ENCODE measurements around the gene DACH1.
"Not testable (repeated sequence)": the region's sequence is repeated elsewhere in the genome, so short reads cannot be mapped to it uniquely, and the experiment has no call there.

Gene DACH1

DNA sequence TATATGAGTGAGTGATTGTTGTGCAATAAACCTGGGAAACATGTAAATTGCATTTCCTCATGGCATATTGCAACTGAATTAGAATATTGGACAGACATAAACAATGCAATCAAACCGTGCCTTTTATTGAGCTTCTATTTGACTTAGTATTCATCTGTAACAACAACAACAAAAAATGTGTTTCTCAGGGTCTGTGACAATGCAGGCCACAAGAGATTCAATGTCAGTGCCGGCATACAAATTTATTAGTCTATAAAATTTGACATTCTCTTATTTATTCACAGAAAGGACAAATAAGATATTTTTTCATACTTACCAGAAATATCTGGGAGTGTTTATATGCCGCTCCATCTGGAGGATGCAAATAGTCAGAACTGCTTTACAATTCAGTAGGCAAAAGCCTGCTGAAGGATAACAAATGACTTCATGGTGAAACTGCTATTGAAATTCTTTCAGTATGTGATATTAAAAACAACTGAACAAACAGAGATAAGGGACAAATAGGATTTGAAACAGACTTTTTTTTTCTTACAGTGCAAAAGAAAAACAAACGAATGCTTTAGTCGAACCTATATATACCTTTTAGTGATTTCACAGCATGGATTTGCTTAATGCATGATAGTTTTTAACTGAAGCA, 77.2 kb downstream of the DACH1 start:
- DNase-seq = no peak
- in situ Hi-C loops (cut with MboI; ENCODE audit: low pct_unique_long_range_greater_than_20kb, low sequenced_read_pairs) = no loop called here

DNA sequence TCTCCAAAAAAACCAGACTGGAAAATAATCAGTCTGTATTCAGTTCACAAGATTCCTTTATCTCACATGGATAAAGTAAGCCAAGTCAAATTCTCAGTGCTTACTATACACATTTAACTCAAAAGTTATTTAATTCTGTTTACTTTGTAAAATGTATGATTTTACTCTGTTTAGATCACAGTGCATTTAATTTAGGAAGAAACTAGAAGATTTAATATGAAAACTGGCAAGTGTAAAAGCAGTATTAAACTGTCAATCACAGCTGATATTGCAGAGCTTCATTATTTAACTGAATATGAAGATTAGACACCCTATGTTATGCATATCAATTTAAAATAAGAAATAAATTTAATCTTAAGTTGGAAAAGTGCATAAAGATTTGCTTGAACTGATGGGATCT, 78.0 kb downstream of the DACH1 start:
- no peak for DNase-seq
- in situ Hi-C loops (cut with MboI; ENCODE audit: low pct_unique_long_range_greater_than_20kb, low sequenced_read_pairs) = no loop called here

DNA sequence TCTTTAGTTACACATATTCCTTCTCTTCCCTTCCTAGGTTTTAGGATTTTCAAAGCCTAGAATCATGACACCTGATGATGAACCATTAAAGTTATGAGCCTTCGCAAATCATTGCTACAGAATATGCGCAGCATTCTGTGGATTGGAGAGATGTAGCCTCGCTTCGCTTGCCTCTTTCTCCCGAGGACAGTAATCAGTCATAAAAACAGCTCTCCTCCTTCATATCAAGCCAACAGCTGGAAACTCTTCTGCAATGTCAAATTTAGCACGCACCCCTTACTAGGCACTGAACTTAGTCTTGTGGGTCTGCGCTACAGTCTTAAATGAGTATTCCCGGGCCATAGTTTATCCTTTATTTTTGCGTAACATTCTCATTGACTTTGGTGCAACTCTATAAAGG, 79.6 kb downstream of the DACH1 start:
- no peak for DNase-seq
- in situ Hi-C loops (cut with MboI; ENCODE audit: low pct_unique_long_range_greater_than_20kb, low sequenced_read_pairs) = no loop called here

DNA sequence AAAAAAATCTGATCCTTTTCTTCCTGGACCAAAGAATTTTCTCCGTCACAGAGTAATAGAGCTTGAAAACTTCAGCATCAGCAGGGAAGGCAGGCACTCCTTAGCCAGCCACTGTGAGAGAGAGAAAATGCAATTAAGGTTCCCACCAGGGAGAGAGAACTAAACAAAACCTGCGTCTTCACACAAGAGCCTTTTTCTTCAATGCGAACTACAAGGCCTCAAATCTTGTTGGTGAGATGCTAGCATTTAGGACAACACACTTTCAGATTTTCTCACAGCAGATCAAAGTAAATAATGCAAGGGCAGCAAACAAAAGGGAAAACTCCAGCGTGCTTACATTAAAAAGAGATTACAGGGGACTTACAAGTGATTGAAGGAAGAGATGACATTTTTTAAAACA, 80.1 kb downstream of the DACH1 start:
- in situ Hi-C loops (cut with MboI; ENCODE audit: low pct_unique_long_range_greater_than_20kb, low sequenced_read_pairs) = no loop called here
- no peak for DNase-seq

DNA sequence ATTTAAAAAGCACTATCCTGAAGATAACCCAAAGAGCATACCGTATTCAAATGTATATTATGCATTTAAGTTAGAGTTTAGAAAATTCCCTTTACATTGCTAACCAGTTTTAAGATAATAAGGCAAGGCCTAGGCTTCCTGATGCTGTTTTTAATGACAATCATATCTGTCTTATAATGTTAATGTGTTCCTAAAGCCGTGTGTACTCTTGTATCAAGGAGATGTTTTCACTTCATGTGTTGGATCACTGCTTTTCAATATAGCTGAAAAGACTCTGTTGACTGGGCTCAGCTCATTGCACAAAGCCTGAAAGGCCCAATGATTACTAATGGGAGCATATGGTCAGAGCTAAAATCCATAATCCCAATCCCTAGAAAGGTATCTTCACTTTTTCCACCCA, 81.6 kb downstream of the DACH1 start:
- DNase-seq = no peak
- in situ Hi-C loops (cut with MboI; ENCODE audit: low pct_unique_long_range_greater_than_20kb, low sequenced_read_pairs) = no loop called here

DNA sequence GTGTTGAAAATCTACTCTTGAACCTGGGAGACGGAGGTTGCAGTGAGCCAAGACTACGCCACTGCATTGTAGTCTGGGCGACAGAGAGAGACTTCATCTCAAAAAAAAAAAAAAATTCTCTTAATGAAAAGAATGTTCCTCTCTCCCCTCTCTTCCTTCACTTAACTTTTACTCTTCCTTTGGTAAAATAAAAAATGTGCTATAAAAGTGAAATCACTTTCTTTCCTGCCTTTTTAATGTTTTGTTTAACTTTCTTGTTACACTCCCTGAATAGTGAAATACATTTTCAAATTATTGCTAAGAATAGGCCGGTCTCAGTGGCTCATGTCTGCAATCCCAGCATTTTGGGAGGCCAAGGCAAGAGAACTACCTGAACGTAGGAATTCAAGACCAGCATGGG, 86.5 kb downstream of the DACH1 start:
- in situ Hi-C loops (cut with MboI; ENCODE audit: low pct_unique_long_range_greater_than_20kb, low sequenced_read_pairs) = no loop called here
- DNase-seq = no peak

DNA sequence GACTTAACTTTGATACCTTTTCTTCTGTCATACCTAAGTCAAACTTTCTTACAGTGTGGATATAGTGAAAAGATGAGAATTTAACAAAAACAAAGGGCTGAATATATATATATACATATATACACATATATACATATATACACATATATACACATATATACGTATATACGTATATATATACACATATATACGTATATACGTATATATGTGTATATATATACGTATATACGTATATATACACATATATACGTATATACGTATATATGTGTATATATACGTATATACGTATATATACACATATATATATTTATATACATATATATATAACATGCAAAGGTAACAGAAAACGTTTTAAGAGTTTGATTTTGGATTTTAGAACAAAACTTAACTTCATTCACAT, 88.0 kb downstream of the DACH1 start:
- DNase-seq; in situ Hi-C loops (cut with MboI; ENCODE audit: low pct_unique_long_range_greater_than_20kb, low sequenced_read_pairs): not testable (repeated sequence)

DNA sequence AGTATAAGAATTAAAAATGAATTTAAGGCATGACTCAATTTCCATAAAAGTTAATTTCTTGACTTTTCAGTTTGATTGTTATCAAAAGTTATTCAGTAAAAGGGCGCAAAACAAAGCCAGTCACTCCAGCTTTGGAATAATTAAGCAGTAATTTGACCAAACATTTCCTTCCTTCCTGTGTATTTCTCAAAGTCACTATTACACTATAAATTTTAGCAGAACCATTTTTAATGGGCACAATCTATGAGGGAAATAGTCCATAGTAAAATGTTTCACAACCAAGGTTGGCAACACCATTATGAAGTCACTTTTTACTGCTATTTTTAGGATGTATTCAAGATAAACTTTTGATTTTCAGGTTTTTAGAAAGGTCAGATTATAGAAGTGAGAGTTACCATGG, 91.0 kb downstream of the DACH1 start:
- in situ Hi-C loops (cut with MboI; ENCODE audit: low pct_unique_long_range_greater_than_20kb, low sequenced_read_pairs) = no loop called here
- DNase-seq = no peak

DNA sequence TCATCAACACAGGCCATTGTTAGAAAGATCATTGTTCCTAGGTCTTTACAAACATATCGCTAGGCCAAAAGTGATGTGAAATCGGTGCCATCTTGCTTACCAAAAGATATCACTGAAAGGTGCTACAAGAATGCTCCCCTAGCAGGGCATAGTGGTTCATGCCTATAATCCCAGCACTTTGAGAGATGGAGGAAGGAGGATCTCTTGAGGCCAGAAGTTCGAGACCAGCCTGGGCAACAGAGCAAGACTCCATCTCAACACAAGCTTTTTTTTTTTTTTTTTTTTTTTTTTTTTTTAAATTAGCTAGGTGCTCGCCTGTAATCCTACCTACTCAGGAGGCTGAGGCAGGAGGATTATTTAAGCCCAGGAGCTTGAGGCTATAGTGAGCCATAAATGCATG, 92.1 kb downstream of the DACH1 start:
- DNase-seq = no peak
- in situ Hi-C loops (cut with MboI; ENCODE audit: low pct_unique_long_range_greater_than_20kb, low sequenced_read_pairs) = no loop called here

DNA sequence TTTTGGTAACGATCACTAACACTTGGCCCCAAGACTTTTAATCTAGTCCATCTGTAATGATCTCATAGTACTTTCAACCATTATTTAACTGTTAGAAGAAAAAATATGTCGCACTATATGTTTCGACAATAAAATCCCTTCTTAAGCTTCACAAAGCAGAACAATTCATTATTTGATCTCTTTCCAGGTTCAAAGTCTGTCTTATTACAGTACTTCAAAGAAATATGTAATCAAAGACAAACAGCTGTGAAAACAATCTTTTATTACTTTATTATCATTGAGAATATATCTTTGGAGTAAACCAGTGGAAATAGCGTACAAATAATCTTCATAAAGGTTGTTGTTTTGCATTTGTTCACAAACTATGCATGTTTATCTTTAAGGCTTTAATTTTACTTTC, 93.5 kb downstream of the DACH1 start:
- in situ Hi-C loops (cut with MboI; ENCODE audit: low pct_unique_long_range_greater_than_20kb, low sequenced_read_pairs) = no loop called here
- no peak for DNase-seq

DNA sequence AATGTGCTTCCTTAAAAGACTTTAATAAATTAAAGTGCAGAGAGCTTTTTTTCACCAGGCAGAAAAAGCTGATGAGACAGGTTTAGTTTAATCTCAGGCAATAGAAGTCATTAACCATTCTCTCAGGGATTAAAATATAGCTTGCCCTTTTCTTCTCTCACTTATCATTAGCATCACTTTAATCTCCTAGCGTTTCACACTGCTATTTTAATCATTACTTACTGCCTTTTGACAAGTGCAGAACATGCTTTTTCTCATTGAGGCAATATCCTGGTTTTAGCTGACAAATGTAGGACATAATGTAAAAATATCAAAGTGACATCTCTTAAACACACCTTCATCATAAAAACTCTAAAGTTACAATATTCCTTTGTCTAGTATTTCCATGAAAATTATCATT, 94.6 kb downstream of the DACH1 start:
- no peak for DNase-seq
- in situ Hi-C loops (cut with MboI; ENCODE audit: low pct_unique_long_range_greater_than_20kb, low sequenced_read_pairs) = no loop called here

DNA sequence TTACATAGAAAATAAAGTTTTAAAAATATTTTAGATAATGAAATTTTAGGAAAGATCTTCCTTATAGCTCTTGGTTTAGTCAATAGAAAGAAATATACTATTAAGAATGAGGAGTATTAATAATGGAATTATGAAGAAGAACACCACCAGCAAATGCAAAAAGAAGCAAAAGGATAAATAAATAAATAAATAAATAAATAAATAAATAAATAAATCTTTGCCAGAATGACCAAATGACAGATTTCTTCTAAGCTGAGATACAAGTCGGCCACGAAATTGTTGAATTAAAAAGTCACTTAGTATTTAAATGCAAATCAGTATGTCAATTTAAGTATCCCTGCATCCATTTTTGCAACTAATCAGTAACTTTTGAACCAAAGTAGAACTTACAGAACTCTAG, 95.9 kb downstream of the DACH1 start:
- in situ Hi-C loops (cut with MboI; ENCODE audit: low pct_unique_long_range_greater_than_20kb, low sequenced_read_pairs) = no loop called here
- no peak for DNase-seq

DNA sequence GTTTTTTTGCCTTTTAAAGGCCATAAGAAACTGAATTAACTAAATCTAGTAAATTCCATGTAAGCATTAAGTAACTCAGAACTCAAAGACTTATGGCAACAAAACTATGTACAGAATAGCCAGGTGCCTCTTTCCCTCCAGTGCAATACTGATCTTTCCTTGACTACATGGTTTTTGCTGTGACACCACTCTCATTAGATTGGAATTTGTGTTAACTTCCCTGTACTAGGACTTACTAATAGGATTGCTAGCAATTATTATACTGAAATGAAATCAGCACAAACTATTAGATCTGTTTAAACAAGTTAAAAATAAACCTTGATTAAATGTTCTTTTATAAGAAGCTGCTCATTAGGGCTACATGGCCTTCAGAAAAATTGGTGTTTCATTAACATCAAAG, 96.3 kb downstream of the DACH1 start:
- in situ Hi-C loops (cut with MboI; ENCODE audit: low pct_unique_long_range_greater_than_20kb, low sequenced_read_pairs) = no loop called here
- DNase-seq = no peak

DNA sequence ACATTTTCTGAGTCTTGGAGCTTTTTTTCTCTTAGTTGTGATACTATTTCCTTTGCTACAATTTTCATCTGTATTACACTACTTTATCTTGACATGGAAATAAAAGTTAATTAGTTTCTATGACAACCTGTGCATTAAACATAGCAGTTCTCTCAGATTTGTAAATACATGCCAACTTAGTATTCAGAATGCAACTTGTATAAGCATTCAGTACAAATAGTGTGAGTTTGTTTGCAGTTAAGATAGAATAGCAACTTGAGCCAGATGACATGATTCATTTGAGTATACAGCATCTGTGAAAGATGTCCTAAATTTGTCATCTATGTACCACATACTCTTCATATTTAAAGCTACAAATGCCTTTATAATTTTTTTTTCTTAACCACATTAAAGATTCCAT, 98.1 kb downstream of the DACH1 start:
- no peak for DNase-seq
- in situ Hi-C loops (cut with MboI; ENCODE audit: low pct_unique_long_range_greater_than_20kb, low sequenced_read_pairs) = no loop called here

DNA sequence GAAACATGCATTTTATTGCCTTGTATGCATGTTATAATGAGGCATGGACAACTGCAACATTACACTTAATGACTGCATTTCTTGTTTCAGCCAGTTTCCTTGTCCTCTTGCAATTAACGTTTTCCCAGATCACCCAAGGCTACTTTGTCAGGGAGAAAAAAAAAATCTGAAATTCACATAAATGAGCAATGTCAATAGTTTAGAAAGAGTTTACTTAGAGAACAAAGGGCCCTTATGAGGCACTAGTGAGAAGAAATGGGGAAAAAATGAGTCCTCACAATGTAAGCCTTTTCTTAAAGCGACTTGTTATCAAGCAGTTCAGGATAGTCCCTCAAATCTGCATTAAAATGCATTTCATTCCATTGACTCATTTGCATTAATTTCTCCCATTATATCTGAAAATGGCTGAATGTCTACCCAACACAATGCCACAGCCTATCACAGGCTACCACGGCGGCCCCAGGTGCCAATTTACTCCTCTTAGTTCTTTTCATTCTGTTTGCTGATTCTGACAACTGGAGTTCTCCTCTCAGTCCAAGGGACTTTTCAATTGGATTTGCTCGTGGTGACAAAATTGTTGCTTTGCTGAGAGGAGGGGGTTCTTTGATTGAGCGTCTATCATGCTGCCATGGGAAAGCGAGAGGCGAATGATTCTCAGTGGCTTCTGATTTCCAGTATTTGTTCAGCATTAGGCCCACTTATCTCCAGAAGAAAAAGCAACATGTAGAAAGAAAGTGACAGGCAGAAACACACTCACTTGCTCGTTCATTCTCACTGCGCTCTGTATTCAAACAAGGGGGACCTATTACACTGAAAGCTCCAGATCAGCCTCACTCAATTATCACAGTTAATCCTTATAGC, 107.1 kb downstream of the DACH1 start:
- in situ Hi-C loops (cut with MboI; ENCODE audit: low pct_unique_long_range_greater_than_20kb, low sequenced_read_pairs) = no loop called here
- no peak for DNase-seq

DNA sequence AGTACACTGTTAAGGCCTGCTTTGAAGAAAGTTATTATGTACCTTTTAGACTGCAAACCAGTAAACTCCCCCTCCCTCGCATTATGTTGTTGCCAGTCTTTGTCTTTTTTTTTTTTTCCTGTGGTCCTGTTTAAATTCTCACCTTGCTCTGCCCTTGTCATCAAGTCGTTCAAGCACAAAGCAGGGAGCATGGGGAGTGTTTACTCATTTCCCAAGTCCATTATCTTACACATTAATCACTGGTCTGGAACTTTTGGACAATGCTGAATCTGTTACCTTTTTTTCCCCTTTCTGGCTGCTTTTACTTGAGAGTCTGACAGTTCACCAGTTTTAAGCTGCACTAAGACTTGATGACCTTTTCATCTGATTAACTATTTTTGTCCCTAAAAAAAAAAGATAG, 108.2 kb downstream of the DACH1 start:
- in situ Hi-C loops (cut with MboI; ENCODE audit: low pct_unique_long_range_greater_than_20kb, low sequenced_read_pairs) = no loop called here
- no peak for DNase-seq

DNA sequence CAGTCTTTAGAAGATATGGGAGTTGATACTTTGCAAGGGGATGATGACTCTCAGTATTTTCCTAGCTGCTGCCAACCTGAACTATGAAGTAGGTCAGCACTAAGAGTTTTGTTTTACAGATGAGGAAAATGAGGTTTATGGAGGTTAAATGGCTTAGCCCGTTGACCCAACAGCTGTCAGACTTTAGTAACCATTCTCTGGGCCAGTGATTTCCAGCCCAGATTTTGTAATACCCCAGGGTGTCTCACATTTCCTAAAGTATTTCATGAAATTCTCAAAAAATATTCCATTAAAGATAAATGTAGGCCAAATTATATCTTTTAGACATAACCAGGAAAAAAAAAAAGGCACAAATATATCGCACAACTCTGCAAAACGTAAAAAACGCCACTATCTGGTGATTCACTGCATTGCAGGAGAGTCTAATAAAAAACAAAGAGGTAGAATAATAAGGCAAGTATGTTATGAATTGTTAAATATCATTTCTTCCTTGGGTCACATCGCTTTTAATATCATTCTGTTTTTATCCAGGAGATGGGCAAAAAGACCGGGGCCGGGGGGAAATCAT, 112.5 kb downstream of the DACH1 start:
- in situ Hi-C loops (cut with MboI; ENCODE audit: low pct_unique_long_range_greater_than_20kb, low sequenced_read_pairs) = no loop called here
- DNase-seq = no peak

DNA sequence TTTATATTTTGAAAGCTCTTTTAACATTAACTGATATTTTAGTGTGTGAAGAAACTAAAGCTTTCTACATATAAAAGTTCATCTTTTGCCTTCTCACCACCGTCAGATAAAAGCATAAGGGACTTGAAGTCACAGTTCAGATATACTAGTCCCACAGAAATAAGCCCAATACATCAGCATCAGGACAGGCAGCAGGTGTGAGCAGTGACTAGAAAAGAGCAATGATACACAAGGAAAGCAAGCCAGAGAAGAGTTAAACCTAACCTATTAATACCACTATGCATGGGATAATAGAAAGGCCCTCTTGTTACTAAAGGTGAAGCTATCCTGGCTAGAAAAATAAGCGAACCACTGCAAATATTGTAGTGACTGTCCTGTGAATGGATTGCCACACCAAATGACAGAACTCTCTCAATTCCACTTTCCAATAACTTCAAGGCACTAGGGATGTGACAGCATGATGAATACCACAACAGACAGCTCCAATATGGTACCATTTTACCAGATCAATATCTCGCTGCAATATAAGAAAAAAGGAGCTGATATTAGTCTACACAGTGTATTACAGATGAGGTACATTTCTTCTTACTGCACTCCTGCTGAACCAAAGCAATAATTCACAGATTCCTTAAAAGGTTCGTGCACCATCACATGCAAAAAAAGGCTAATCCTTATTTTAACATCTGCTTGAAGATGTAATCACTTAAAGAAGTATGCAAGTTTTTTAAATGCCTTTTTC, 114.1 kb downstream of the DACH1 start:
- no peak for DNase-seq
- in situ Hi-C loops (cut with MboI; ENCODE audit: low pct_unique_long_range_greater_than_20kb, low sequenced_read_pairs) = no loop called here

DNA sequence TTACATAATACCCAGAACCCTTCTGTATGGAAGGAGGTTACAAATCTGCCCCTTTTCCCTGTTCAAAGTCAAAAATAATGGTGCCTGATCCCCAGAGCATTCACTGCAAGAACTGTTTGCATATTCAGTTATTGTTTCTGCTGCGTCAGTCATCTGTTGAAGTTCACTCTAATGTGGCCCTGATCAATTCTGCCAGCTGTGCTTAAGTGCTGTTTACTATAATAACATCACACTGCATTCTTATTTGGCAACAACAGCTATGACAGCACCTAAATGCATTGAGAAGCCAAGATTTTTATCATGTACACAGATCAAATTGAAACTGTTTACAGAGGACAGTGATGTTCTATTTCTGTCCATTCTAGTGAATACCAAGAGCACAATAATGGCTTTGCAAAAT, 115.9 kb downstream of the DACH1 start:
- no peak for DNase-seq
- in situ Hi-C loops (cut with MboI; ENCODE audit: low pct_unique_long_range_greater_than_20kb, low sequenced_read_pairs) = no loop called here

DNA sequence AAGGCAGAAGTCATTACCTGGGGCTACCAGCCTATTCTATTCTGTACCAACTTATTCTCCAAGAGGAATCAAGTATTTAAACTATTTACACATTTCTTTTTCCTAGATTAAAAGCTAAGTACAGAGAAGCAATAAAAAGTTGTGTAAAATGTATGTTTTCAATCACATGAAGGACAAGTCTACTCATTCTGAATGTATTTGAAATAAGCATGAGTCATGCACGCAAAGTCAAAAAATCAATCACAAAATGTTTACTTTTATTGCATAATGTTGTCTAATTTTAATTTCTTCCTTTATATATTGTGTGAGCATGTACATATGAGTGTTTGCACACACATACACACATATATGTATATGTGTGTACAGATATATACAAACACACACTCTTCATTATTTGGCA, 136.7 kb downstream of the DACH1 start:
- DNase-seq = no peak
- in situ Hi-C loops (cut with MboI; ENCODE audit: low pct_unique_long_range_greater_than_20kb, low sequenced_read_pairs) = no loop called here
